ENCODE results near the gene TBX5. TPM values are rescaled to one million over a fixed set of nuclear protein-coding genes. Genes with fewer than 3 reads are reported as not detected.

TBX5 gene
- total and polyA plus RNA-seq, 9 donors: 0.04 to 0.23 (median 0.17) TPM; not detected in 5

DNA sequence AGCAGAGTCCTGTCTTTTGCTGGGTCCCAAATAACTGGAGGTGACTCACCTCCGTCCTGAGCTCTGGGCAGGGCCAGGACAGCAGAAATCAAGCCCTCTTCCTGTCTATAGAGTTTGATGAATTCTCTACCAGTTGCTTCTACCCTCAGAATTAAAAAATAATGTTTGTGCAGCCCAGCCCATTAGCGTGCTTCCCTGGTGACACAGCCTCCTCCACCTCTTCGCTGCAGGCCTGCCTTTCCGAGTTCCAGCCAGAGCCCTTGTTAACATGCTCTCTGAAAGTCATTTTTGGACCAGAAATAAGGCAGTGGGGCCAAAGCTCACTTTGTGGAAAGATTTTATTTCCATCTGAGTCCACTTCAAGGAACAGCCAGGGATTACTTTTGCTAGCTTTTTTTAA is 94.0 kb downstream of the TBX5 start:
- 56 to 61% (median 58%) methylated on average over 4 of the region's 4 CpGs for WGBS, 3 donors

DNA sequence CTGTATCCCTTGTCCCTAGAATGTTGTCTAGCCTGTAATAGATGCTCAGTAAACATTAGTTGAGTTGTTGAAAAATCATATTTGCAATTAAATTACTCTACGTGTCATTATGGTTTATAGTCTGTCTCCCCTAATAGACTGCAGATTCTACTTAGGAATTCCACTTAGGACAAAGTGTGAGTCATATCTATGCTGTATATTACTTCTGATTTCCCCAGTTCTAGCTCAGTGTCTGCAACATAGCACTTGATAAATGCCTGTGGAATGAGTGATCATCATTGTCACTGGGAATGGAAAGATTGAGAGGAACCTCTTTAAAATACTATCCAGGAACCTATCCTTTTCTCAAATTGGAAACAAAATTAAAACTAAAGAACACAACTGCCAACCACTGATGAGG is 99.3 kb downstream of the TBX5 start:
- no peak for DNase-seq
- intact Hi-C loops (cut with DNase I): no loop called here
- no peaks in the 10 kb centered on the region for H3K36me3 ChIP-seq
- H3K27me3 ChIP-seq: no peaks in the 10 kb centered on the region
- H3K4me3 ChIP-seq: no peak overlapping the region
- WGBS, 3 donors: 44 to 74% (median 59%) methylated on average over 1 of the region's 1 CpG
- TF ChIP-seq POLR2A (IDR thresholded peaks at IDR 0.05): no peak
- H3K4me1 ChIP-seq (ENCODE audit: insufficient read depth): no peaks in the 10 kb centered on the region
- no peaks in the 10 kb centered on the region for H3K9me3 ChIP-seq
- H3K27ac ChIP-seq: no peak overlapping the region

More for the DNA sequence above, 94.0 kb downstream of the TBX5 start:
- H3K9me3 ChIP-seq: no peaks in the 10 kb centered on the region
- TF ChIP-seq, protein P1, sequence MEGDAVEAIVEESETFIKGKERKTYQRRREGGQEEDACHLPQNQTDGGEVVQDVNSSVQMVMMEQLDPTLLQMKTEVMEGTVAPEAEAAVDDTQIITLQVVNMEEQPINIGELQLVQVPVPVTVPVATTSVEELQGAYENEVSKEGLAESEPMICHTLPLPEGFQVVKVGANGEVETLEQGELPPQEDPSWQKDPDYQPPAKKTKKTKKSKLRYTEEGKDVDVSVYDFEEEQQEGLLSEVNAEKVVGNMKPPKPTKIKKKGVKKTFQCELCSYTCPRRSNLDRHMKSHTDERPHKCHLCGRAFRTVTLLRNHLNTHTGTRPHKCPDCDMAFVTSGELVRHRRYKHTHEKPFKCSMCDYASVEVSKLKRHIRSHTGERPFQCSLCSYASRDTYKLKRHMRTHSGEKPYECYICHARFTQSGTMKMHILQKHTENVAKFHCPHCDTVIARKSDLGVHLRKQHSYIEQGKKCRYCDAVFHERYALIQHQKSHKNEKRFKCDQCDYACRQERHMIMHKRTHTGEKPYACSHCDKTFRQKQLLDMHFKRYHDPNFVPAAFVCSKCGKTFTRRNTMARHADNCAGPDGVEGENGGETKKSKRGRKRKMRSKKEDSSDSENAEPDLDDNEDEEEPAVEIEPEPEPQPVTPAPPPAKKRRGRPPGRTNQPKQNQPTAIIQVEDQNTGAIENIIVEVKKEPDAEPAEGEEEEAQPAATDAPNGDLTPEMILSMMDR (IDR thresholded peaks at IDR 0.05): no peak
- TF ChIP-seq POLR2A (IDR thresholded peaks at IDR 0.05): no peak
- TF ChIP-seq EP300 (IDR thresholded peaks at IDR 0.05): no peak
- H3K27ac ChIP-seq: no peak overlapping the region
- no peak overlapping the region for H3K4me3 ChIP-seq
- intact Hi-C loops (cut with DNase I): loop anchor here in 1 of 4 donors (5.0 kb wide), 1 partner anchor 770 kb away; no protein-coding TSS in a partner anchor
- DNase-seq: no peak
- H3K27me3 ChIP-seq: no peaks in the 10 kb centered on the region
- no peaks in the 10 kb centered on the region for H3K4me1 ChIP-seq (ENCODE audit: insufficient read depth)
- no peaks in the 10 kb centered on the region for H3K36me3 ChIP-seq

DNA sequence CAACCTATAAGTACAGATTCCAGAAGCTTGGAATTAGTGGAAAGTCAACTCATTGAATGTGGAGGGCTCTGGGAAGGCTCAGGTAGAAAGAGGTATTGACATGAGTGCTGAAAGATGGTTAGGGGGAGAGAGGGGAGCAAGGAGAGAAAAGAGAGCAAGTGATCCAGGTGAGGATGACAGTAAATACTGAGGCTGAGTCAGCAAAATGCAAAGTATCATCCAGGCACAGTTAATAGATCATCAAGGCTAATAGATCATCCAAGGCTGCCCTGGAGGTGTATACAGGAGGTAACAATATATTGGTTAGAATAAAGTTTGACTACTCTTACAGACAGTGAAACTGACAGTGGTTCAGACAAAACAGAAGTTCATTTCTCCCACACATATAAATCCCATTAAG is 100.5 kb downstream of the TBX5 start:
- no peaks in the 10 kb centered on the region for H3K27me3 ChIP-seq
- H3K36me3 ChIP-seq: no peaks in the 10 kb centered on the region
- intact Hi-C loops (cut with DNase I): no loop called here
- DNase-seq: no peak
- no peak overlapping the region for H3K4me3 ChIP-seq
- no peak overlapping the region for H3K27ac ChIP-seq
- H3K9me3 ChIP-seq: no peaks in the 10 kb centered on the region
- no peaks in the 10 kb centered on the region for H3K4me1 ChIP-seq (ENCODE audit: insufficient read depth)
- TF ChIP-seq EP300 (IDR thresholded peaks at IDR 0.05): no peak
- no peak for TF ChIP-seq POLR2A (IDR thresholded peaks at IDR 0.05)
